Measurements from ENCODE around the gene CREM.

The CREM gene

DNA sequence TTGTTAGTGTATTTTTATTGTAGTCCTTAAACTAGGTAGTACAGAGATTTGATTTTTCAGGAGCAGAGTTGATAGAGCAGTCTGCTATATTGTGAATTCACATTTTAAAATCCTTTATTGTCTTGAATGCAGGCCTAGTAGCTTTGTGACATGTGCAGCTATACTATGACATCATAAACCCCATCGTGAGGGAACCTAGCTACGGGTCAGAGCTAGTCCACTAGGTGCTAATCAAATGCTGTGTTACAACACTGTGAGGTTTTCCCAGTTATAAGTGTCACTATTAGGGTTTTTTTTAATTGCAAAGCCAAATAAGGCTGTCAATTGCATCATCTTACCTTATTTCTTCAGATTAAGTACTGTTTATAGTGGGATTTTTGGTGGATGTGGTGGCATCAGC is 40.7 kb downstream of the CREM start:
- H3K9me3 ChIP-seq, result no peaks in the 10 kb centered on the region
- H3K36me3 ChIP-seq, result no peaks in the 10 kb centered on the region
- H3K4me3 ChIP-seq (ENCODE audit: low read depth in 1 of 2, low read length in 1 of 2), result no peak overlapping the region
- TF ChIP-seq, protein P1, sequence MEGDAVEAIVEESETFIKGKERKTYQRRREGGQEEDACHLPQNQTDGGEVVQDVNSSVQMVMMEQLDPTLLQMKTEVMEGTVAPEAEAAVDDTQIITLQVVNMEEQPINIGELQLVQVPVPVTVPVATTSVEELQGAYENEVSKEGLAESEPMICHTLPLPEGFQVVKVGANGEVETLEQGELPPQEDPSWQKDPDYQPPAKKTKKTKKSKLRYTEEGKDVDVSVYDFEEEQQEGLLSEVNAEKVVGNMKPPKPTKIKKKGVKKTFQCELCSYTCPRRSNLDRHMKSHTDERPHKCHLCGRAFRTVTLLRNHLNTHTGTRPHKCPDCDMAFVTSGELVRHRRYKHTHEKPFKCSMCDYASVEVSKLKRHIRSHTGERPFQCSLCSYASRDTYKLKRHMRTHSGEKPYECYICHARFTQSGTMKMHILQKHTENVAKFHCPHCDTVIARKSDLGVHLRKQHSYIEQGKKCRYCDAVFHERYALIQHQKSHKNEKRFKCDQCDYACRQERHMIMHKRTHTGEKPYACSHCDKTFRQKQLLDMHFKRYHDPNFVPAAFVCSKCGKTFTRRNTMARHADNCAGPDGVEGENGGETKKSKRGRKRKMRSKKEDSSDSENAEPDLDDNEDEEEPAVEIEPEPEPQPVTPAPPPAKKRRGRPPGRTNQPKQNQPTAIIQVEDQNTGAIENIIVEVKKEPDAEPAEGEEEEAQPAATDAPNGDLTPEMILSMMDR (IDR thresholded peaks at IDR 0.05), result no peak
- no peak overlapping the region for H3K27ac ChIP-seq
- no peaks in the 10 kb centered on the region for H3K27me3 ChIP-seq
- peaks cover 11 to 12% of the 10 kb centered on the region in 2 experiments for H3K4me1 ChIP-seq (ENCODE audit: control insufficient read depth in 1 of 2, insufficient read depth in 1 of 2, low read depth in 1 of 2, low read length in 1 of 2)

DNA sequence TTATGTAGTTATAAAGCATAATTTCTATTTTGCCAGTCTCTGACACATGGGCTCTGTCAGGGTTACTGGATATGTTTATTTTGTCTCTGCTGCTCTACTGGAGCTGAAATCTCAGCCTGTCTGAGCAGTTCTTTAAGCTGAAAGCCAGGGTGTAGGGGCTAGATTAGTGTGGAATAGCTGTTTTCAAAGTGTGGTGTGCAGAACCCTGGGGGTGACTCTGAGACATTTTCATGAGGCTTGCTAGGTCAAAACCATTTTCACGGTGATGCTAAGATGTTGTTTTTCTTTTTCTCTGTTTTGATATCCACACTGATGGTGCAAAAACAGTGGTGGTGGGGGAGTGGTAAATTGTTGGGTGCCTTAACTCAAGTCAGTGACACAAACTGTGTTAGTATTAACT is 45.5 kb downstream of the CREM start:
- no peak overlapping the region for H3K4me3 ChIP-seq (ENCODE audit: low read depth in 1 of 2, low read length in 1 of 2)
- no peaks in the 10 kb centered on the region for H3K36me3 ChIP-seq
- TF ChIP-seq, protein P1 (IDR thresholded peaks at IDR 0.05), result no peak
- no peaks in the 10 kb centered on the region for H3K9me3 ChIP-seq
- H3K27me3 ChIP-seq, result no peaks in the 10 kb centered on the region
- H3K4me1 ChIP-seq (ENCODE audit: control insufficient read depth in 1 of 2, insufficient read depth in 1 of 2, low read depth in 1 of 2, low read length in 1 of 2), result no peaks in the 10 kb centered on the region
- no peak overlapping the region for H3K27ac ChIP-seq

DNA sequence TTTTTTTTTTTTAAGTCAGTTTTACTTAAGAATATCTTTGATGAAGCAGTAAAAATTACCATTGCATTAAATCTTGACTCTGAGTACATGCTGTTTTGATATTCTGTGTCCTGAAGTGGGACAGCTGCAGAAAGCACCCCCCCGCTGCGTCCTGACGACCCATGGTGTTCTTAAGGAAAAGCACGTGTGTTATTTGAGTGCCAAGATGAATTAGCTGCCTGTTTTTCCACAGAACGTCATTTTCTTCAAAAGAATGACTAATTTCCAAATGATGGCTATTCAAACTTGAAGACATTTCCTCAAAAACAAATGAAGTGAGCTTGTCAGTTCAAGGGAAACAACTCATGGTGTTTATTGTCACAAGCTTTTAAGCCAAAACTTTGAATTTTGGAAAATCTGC is 45.9 kb downstream of the CREM start:
- no peak overlapping the region for H3K4me3 ChIP-seq (ENCODE audit: low read depth in 1 of 2, low read length in 1 of 2)
- no peak overlapping the region for H3K27ac ChIP-seq
- TF ChIP-seq, protein P1 (IDR thresholded peaks at IDR 0.05), result no peak
- no peaks in the 10 kb centered on the region for H3K9me3 ChIP-seq
- H3K4me1 ChIP-seq (ENCODE audit: control insufficient read depth in 1 of 2, insufficient read depth in 1 of 2, low read depth in 1 of 2, low read length in 1 of 2), result no peaks in the 10 kb centered on the region
- no peaks in the 10 kb centered on the region for H3K27me3 ChIP-seq
- no peaks in the 10 kb centered on the region for H3K36me3 ChIP-seq

DNA sequence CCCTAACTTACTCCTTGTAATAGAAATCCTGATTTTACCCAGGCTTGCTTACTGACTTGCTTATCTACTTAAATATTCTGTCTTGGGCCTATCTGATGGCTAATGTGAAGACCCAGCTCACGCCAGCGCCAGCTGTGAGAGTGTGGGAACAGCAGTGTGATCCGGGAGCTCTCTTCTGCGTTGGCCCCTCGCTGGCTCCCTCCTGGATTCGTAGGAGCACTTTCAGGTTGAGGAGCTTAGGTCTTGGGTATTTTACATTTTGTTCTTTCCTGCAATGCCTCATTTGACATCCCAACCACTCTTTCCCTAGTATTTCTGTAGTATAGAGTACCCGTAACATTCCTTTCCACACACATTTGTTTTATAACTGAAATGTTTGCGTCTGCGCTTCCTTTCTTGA is 51.7 kb downstream of the CREM start:
- Histone ChIP-seq H3K4me1 (ENCODE audit: control insufficient read depth in 1 of 2, insufficient read depth in 1 of 2, low read depth in 1 of 2, low read length in 1 of 2) (no peaks in the 10 kb centered on the region), H3K9me3 (no peaks in the 10 kb centered on the region), H3K27ac (no peak overlapping the region), H3K4me3 (ENCODE audit: low read depth in 1 of 2, low read length in 1 of 2) (no peak overlapping the region), H3K27me3 (no peaks in the 10 kb centered on the region), H3K36me3 (no peaks in the 10 kb centered on the region)
- TF ChIP-seq, protein P1 (IDR thresholded peaks at IDR 0.05), result no peak

DNA sequence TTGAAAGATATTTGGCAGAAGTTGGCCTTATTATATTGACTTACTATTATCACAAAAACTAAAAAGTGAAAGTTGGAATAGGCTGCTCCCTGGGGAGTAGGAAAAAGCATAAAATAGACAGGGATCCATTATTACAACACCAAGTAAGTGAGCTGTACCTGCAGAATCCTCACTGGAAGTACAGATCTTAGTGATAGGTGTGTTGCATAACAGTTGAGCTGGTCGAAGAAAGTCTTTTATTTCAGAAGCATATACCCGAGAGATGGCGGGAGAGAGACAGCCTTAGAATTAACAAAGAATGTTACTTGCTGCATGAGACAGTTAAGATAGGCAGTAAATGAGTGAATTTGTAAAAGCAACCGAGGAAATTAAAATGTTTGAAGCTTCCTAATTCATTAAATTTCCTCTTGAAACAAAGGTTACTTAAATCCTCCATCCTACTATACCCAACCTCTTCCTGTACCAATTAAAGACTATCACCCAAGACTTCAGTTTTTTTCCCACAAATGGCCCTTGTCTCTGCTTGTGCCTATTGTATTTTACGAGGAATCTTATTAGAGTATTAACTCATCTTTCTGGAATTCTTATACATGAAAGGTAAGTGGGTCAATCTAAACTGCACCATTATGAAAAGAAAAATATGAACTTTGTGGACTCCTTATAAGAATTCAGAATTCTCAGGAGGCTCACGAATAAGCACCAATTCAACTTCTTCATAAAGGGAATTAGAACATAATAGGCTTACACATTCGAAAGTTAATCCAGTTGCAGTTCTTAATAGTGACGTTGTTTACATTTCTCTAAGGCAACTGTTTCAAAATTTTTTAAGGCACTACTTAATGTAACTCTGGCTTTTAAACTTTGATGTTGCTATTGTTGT is 56.2 kb downstream of the CREM start:
- TF ChIP-seq, protein P1 (IDR thresholded peaks at IDR 0.05), result no peak
- H3K36me3 ChIP-seq, result no peaks in the 10 kb centered on the region

More for the DNA sequence above, 56.2 kb downstream of the CREM start:
- Histone ChIP-seq H3K27ac (no peak overlapping the region), H3K4me1 (ENCODE audit: control insufficient read depth in 1 of 2, insufficient read depth in 1 of 2, low read depth in 1 of 2, low read length in 1 of 2) (no peaks in the 10 kb centered on the region), H3K4me3 (ENCODE audit: low read depth in 1 of 2, low read length in 1 of 2) (no peak overlapping the region), H3K27me3 (no peaks in the 10 kb centered on the region), H3K9me3 (no peaks in the 10 kb centered on the region)
